Right kidney (tissue), 9 donors: Measurements from ENCODE around the gene TCERG1.

Source experiments
- DNase-seq: peaks from one replicate; pipeline ENCODE4 v3.0.0-alpha.2; 2016
- long read RNA-seq, 8 donors: transcript quantifications; one replicate each; lab custom pipeline, GENCODE V29; 2026

Gene TCERG1
- long read RNA-seq, donor 1, partial matches to known transcripts = 63 of 67 reads
- long read RNA-seq, donor 1, other reads (novel, unspliced or antisense) = 0 of 67 reads
- long read RNA-seq, donor 2 = 0 reads
- long read RNA-seq, donor 3, partial matches to known transcripts = 0 of 2 reads
- long read RNA-seq, donor 3, other reads (novel, unspliced or antisense) = 0 of 2 reads
- long read RNA-seq, donor 4, partial matches to known transcripts = 0 of 10 reads
- long read RNA-seq, donor 4, other reads (novel, unspliced or antisense) = 0 of 10 reads
- long read RNA-seq, donor 5, partial matches to known transcripts = 24 of 29 reads
- long read RNA-seq, donor 5, other reads (novel, unspliced or antisense) = 0 of 29 reads
- long read RNA-seq, donor 6, partial matches to known transcripts = 7 of 9 reads
- long read RNA-seq, donor 6, other reads (novel, unspliced or antisense) = 0 of 9 reads
- long read RNA-seq, donor 7, partial matches to known transcripts = 14 of 17 reads
- long read RNA-seq, donor 7, other reads (novel, unspliced or antisense) = 0 of 17 reads
- long read RNA-seq, donor 8, partial matches to known transcripts = 27 of 27 reads
- long read RNA-seq, donor 8, other reads (novel, unspliced or antisense) = 0 of 27 reads

GRCh38 chr5:146446861-146447733 is at the start of gene TCERG1:
TCERG1 (plus strand) TSS chr5:146447333; CDS start chr5:146447350, 17 bp downstream.
- DNase-seq = peak; percentile 97

DNA sequence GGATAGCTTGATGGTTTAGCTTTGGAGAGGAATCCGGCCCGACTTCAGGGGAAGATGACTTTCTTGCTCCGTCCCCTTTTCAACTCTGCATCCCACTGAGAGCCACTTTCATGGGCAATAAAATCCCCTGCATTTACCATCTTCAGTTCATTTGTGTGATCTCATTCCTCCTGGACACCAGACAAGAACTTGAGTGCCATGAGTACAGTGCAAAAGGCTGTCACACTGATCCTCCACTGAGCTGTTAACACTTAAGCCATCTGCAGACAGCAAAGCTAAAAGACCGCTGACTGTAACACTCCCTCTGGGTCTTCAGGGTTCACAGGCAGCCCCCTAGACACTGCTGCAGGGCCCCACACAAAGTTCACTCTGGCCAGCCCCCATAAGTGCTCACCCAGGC is 48.3 kb upstream of the TCERG1 start:
- no peak for DNase-seq

- DNase-seq = no peak
Measured at GRCh38 chr5:146399481-146399880, 47.7 kb upstream of the TCERG1 start.

GRCh38 chr5:146400201-146400600 is 46.9 kb upstream of the TCERG1 start:
- DNase-seq = no peak

GRCh38 chr5:146401021-146401420 is 46.1 kb upstream of the TCERG1 start:
- DNase-seq = no peak

DNA sequence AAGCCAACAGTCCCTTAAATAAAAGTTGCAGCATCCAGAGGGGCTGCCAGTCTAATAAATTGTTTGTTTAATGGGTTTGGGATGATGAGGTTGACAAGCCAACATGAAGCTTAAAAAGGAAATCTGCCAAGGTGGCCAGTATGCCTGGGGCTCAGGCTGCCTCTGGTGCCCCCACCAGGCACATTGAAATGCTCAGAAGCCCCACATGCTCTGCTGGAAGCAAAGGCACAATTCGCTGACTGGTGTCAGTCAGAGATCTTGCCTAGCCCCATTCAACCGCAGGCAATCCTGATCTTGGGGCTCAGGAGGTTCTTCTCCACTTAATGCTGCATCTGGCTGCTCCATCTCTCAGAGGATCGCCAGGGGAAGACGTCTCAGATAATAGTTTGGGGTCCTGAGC is 44.2 kb upstream of the TCERG1 start:
- DNase-seq = no peak

DNA sequence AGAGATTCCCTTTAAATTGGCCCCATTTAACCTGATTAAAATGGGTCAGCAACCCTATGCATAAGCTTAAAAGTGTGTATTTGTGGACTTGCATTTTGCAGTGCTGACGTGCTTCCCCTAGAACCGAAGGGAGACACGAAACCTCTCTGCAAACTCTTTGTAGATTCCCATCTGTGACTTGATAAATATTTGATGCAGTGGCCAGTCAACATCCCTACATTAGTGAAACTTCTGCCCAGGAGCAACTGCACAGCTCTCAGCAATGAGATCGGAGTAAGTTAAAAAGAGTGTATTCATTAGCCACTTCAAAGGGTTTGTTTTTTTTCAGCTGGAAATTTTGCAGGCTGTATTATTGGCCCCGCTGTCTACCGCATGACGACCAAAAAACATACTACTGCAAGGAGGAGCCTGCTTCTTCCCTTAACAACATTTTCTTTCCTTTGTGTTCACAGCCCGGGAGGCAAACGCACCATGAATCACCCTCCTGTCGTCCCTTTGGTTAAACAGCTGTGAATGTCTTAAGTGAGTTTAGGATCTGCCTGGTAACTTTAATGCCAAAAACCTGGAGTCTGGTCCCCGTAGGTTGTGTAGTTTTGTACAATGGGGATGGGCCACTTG is 38.0 kb upstream of the TCERG1 start:
- DNase-seq = no peak

DNA sequence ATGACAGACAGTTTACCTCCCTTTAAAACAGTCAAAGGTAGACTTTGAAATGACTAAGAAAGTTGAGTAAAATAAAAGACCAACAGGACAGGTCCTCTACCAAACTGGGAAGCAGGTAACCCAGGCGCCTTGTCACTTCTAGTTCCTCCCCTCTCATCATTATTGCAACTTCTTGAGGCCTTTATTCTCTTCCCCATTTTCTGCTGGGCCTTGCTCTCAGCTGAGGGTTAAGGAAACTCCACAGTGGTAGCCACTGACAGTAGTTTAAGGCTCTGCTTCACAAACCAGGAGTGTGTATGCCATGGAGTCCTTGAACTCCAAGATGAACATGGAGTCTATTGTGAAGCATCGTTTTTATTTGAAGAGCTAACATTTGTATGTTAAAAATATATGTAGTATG is 36.9 kb upstream of the TCERG1 start:
- no peak for DNase-seq

GRCh38 chr5:146419696-146420095 is 27.4 kb upstream of the TCERG1 start:
- no peak for DNase-seq

- no peak for DNase-seq
Measured at GRCh38 chr5:146425023-146425422, 22.1 kb upstream of the TCERG1 start.

- DNase-seq = no peak
Measured at GRCh38 chr5:146426305-146426704, 20.8 kb upstream of the TCERG1 start.

DNA sequence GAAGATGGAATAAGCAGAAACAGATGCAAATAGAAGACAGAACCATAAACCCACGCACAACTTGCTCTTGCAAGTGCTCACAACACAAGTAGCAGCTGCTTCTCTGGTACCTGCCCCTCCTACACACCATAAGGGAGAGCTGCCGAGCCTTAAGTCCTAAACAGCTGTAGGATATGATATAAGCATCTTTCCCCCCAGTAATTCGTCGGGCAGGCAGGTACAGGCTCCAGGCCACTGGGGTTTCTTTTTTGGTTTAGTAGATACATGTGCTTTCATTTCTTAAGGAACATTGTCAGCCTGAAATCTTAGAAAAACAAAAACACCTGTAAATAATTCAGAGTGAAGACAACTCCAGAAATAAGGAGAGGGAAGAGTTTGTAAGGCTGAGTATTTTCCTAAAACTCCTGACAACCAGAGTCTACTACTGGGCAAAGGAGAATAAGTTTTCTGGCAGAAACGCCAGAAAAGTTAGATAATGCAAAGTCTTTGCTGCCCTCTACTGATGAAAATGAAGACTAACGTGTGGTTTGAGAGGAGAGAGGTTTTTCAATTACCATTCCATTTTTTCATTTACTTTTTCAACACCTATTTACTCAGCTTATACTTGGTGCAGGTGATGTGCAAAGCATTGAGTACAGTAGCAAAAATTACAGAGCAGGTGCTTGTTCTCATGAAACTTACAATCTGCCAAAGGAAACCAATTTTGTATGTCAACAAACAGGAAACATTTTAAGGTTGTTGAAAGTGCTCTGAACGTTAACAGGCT is 20.1 kb upstream of the TCERG1 start:
- DNase-seq = no peak

DNA sequence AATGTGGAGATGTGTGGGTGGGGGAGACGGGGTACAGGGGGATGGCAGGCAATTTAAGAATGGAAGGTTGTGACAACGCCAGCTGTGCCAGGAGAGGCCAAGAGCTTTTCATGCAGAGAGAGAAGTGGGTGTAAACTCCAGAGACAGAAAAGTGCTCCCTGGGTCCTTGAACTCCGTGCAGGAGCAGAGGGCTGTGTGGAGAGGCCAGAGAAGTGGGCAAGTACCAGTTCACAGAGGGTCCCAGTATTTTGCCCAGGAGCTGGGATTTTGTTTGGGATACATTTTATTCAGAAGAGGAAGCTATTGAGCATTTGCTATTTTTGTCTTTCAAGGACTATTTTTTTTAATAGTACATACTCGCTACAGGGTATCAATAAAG is 19.5 kb upstream of the TCERG1 start:
- no peak for DNase-seq

DNA sequence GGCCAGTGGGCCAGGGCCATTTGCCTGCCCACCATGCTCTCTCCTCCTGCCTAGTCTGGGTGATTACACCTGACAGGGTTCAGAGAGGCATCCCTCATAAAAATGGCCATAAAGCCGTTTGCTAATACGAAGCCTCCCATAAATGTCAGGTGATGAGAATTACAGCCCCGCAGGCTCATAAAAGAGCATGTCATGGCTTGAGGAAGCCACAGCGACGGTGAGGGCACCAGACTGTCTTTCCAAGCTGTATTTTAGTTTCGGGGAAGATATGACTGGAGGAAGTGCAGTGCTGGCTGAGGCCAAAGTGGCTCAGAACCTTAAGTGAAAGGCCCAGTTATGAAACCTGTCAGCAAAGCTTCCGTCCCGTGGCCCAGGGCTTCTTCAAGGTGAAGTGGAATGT is 18.5 kb upstream of the TCERG1 start:
- no peak for DNase-seq

- no peak for DNase-seq
Measured at GRCh38 chr5:146440353-146440752, 6.8 kb upstream of the TCERG1 start.

GRCh38 chr5:146440870-146441495 is 6.2 kb upstream of the TCERG1 start:
- DNase-seq = no peak

GRCh38 chr5:146441896-146442295 is 5.2 kb upstream of the TCERG1 start:
- DNase-seq = no peak

DNA sequence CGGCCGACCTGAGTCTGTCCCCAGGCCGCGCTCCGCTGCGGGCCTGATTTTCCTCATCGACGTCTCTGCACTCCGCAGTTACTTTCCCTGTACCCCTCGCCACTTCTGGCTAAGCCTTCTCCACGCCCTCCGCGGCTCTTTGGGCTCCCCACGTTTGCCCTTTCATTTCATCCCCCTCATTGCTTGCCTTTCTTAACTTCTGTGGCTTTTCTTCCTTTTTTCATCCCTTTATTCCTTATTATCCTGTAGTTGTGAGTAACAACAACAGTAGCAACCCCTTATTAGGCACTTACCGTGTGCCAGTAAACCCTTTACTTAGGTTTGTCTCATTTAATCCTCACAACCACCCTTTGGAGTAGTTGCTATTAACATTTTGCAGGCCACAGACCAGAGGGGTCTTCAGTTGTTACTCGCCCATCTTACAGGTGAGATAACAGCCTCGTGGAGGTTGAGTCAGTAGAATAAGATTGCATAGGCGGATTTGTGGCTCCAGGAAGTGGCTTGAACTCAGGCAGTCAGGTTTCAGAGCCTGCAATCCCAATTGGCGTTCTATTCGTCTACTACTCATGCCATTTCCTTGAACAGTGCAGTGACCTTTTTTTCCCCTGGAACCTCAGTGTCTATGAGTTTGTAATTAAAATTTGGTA is 724 bp downstream of the TCERG1 start:
- no peak for DNase-seq

- DNase-seq = no peak
Measured at GRCh38 chr5:146448783-146449519, 1.8 kb downstream of the TCERG1 start.

DNA sequence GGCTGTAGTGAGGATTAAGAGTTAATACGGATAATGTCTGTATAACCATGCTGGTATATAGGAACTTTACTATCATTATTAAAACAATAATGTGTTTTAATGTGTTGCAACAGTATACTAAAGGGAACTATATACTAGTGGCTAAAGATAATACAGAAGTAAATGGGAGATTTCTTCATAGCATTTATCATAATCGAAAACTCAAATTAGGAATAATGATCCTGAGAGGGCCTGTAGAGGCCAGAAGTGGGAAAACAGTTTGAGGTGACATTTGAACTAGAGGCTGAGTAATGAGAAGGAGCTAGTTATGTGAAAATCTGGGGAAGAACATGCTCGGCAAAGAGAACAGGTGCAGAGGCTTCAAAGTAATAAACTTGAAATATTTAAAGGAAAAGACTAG is 2.9 kb downstream of the TCERG1 start:
- no peak for DNase-seq
